HG02610 (cell line): ENCODE results near the gene MPV17L.
"Not testable (repeated sequence)": the region's sequence is repeated elsewhere in the genome, so short reads cannot be mapped to it uniquely, and the experiment has no call there.

Experiments used
- ATAC-seq: cut with Tn5 transposase; IDR thresholded peaks from one replicate; pipeline ENCODE4 v1.9.1; 2021; ENCODE audit warnings: mild to moderate bottlenecking, moderate library complexity; ENCODE audit not compliant: unreplicated experiment

Gene MPV17L

GRCh38 chr16:15395631-15396508 lies at the start of gene MPV17L:
TSS of gene MPV17L (plus strand) at chr16:15395754. CDS start at chr16:15395898, 144 bp downstream.
- ATAC-seq, result not testable (repeated sequence)

DNA sequence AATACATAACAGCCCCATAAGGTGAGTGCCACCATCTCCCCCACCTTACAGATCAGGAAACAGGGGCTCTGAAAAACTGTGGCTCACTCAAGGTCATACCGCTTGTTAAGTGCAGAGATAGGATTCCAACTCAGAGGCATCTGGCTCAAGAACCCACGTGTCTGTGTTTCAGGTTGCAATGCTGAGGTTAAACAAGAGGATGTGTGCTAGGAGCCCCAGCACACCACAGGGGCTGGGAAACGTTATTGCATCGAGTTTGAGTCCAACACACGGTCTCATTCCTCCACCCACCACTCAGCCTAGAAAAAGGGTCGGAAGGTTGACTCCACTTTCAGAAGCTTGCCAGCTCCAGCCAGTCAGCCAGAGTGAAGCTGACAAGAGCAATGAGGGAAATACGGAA lies 46.8 kb upstream of the MPV17L start:
- ATAC-seq, result not testable (repeated sequence)

DNA sequence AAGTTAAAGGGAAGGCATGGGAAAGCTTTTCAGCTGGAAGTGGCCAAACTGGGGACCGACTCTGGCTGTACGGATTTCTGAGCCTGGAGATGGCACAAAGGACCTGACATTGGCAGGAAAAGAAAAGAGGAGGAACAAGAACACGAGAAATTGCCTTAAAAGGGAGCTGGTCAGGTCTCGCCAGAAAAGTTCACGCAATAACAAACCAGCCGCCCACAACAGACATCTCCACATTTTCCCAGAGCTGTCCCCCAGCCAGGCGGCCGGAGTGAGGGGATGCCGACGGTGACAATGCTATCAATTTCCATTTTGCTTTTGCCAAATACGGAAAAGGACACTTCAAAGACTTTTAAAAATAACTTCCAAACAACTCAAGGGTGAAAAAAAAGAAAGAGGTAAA lies 44.3 kb upstream of the MPV17L start:
- ATAC-seq, result not testable (repeated sequence)

- not testable (repeated sequence) for ATAC-seq
Measured at GRCh38 chr16:15351745-15352144, 43.8 kb upstream of the MPV17L start.

DNA sequence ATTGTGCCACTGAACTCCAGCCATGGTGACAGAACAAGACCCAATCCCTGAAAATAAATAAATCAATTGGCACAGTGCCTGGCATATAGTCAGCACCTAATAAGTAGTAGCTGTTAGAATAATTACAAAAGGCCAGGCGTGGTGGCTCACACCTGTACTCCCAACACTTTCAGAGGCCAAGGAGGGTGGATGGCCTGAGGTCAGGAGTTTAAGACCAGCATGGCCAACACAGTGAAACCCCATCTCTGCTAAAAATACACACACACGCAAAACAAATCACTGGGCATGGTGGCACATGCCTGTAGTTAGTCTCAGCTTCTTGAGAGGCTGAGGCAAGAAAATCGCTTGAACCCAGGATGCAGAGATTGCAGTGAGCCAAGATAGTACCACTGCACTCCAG lies 42.7 kb upstream of the MPV17L start:
- not testable (repeated sequence) for ATAC-seq

DNA sequence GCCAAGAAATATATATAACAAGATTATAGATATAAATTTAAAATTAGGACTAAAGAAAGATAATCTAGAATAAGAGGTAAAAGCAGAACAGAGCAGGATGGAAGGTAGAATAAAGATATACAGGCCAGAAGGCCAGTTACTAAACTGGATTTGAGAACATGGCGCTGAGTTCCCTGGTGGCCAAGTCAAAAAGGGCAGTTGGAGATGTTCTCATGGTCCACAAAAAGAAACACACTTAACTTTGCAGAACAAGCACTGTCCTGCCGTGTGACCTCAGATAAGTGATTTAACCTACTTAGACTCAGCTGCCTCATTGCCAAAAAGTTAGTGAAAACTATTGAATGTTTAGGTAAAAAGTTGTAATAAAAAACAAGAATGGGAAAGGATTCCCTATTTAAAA lies 40.7 kb upstream of the MPV17L start:
- ATAC-seq, result not testable (repeated sequence)

- not testable (repeated sequence) for ATAC-seq
Measured at GRCh38 chr16:15357495-15357894, 38.1 kb upstream of the MPV17L start.

DNA sequence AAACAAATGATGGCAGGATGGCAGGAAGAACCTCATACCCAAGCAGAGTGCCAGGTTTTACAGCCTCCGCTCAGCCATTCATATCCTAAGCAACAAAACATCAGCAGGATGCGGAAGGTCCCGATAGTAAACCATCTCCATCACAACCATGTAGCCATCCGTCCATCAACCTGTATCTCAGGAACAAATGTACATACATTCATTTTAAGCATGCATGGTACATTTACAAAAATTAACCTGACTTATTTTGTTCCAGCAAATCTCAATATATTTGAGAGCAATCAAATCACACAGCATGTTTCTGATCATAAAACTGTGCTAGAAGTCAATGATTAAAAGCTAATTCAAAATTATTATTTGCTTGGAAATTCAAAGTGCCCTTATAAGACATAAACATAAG lies 17.4 kb upstream of the MPV17L start, which contains the start of gene NPIPA5:
Gene NPIPA5 (minus strand): TSS at position 101 of the 400 bp plus-strand sequence. CDS start 0 bp downstream, at position 101.
- ATAC-seq, result not testable (repeated sequence)

GRCh38 chr16:15382810-15383209 lies 12.7 kb upstream of the MPV17L start:
- ATAC-seq, result not testable (repeated sequence)

GRCh38 chr16:15388060-15388459 lies 7.5 kb upstream of the MPV17L start:
- not testable (repeated sequence) for ATAC-seq

- not testable (repeated sequence) for ATAC-seq
Measured at GRCh38 chr16:15389916-15390315, 5.6 kb upstream of the MPV17L start.

DNA sequence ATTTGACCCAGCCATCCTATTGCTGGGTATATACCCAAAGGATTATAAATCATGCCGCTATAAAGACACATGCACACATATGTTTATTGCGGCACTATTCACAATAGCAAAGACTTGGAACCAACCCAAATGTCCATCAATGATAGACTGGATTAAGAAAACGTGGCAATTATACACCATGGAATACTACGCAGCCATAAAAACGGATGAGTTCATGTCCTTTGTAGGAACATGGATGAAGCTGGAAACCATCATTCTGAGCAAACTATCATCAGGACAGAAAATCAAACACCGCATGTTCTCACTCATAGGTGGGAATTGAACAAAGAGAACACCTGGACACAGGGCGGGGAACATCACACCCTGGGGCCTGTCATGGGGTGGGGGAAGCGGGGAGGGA lies 2.5 kb upstream of the MPV17L start:
- not testable (repeated sequence) for ATAC-seq

DNA sequence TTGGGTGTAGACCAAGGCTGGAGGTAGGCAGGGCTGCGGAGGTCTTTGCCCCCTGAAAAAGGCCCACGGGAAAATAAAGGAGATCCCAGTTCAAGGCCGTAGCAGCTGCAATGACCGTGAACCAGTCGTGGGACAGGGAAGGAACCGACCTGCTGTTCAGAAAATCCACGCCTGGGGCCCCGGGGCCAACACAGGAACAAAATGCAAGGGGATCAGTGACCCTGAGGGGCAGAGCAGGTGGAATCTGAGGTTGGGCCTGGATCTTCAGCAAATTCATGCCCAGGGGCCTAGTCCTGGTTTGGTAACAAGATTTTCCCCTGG lies 915 bp downstream of the MPV17L start:
- not testable (repeated sequence) for ATAC-seq

- no peak for ATAC-seq
Measured at GRCh38 chr16:15396948-15397594, 1.5 kb downstream of the MPV17L start.

- no peak for ATAC-seq
Measured at GRCh38 chr16:15398618-15399316, 3.2 kb downstream of the MPV17L start.

- no peak for ATAC-seq
Measured at GRCh38 chr16:15399317-15399716, 3.8 kb downstream of the MPV17L start.

- ATAC-seq, result not testable (repeated sequence)
Measured at GRCh38 chr16:15400314-15400713, 4.8 kb downstream of the MPV17L start.

DNA sequence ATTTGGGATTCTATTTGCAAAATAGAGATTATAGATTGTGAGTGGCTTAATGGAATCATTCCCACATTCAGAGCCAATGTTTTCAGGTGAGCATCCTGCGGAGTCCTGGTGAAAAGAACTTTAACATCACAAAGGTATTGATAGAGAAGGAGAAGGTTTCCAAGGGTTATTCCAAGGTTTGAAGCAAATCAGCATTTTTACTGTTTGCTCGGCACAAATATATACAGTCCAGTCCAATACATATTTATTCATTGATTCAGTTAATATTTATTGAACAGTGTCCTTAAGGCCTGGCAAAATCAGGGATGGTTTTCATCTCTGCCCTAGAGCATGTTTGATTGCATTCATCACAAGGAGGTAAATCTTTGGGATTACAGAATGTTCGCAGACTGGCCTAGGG lies 6.4 kb downstream of the MPV17L start:
- ATAC-seq, result no peak

DNA sequence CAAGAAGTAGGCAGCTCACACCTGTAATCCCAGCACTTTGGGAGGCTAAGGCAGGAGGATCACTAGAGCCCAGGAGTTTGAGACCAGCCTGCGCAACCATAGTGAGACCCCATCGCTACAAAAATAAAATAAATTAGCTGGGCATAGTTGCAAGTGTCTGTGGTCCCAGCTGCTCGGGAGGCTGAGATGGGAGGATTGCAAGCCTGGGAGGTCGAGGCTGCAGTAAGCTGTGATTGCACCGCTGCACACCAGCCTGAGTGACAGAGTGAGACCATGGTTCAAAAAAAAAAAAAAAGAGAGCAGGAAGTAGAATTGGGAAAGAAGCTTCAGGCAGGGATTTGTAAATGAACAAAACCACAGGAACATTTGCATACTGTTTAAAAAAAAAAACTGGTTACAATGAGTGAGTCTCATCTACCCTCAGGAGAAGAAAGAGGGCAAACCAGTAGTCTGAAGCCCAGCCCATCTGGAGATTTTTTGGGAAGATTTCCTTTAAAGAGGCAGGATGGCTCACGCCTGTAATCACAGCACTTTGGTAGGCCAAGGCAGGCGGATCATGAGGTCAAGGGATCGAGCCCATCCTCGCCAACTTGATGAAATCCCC lies 7.9 kb downstream of the MPV17L start:
- no peak for ATAC-seq

GRCh38 chr16:15404091-15404490 lies 8.5 kb downstream of the MPV17L start:
- ATAC-seq, result not testable (repeated sequence)

- ATAC-seq, result no peak
Measured at GRCh38 chr16:15404792-15405191, 9.2 kb downstream of the MPV17L start.
